Umbilical cord (tissue), 2 donors: ENCODE measurements around the gene NUAK1. TPM values are rescaled to one million over a fixed set of nuclear protein-coding genes. Genes with fewer than 3 reads are reported as not detected.

ENCODE experiments used
- DNase-seq: peaks from one replicate; pipeline ENCODE4 v3.0.0-alpha.2; 2015; ENCODE audit warnings: low spot score
- total RNA-seq: library from RNA; depleted of rRNA; stranded (reverse); fragments of >200 nt; gene quantifications from one replicate; pipeline ENCODE4 v1.2.3, GENCODE V29; 2014; ENCODE audit warnings: low replicate concordance; ENCODE audit not compliant: insufficient read depth

The NUAK1 gene
- total RNA-seq, 1 donor from 2014 or later: 42.4 TPM

- no peak for DNase-seq
These were observed 28.0 kb downstream of the NUAK1 start for GRCh38 chr12:106110626-106111300.

DNA sequence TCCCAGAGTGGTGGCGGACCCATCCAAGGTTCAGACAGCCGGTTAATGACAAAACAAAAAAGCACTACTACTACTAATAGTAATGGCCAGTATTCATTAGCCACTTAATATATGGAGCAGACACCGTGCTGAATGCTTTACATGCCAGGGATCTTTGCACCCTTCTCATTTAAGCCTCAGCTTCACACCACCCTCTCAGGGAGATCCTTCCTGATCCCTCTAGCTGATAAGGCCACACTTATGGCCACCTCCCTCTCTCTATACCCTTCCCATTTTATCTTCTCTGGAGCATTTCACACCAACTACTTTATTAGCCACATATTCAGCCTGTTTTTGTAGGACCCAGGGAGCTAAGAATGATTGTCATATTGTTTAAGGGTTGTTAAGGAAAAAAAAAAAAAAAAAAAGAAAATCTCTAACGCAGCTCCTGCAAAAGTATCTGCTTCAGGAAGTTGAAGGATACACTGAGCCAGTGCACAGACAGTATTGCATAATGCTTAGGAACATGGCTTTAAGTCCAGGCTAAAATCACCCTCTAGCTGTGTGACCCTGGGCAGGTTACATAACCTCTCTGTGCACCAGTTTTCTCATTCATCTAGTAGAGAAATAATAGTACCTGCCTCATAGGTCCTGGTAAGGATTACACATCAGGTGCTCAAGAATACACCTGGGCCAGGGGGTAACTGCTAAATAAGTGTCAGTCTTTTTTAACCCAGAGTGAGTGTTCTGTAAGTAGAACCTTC, 29.4 kb downstream of the NUAK1 start:
- DNase-seq: no peak

DNA sequence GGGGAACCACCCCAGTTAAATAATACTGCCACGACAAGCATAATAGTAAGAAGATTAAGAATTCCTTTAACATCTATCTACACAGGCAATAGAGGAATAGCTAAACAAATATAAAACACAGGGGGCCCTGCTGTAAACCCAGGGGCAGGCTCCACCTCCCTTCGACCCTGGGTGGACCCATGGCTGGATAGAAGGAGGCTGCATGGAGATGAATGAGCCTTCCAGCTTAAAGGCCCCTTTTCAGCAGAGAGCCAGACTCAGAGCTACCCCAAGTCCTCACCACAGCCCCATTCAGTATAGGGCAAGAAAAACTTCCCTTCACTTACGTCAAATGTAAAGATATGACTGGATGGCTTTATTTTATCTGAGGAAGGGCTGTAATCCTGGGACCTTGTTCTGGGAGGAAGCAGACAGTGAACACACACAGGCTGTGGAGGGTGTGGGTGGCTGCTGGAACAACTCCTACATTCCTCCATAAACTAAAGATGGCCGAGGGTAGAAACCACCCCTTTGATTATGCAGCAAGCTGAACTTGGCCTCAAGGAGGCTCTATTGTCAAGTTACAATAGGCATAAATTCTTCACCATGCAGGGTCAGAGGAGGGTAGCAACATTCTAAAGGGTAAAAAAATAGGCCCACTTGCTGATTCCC, 30.4 kb downstream of the NUAK1 start:
- peak; percentile 94 for DNase-seq

DNA sequence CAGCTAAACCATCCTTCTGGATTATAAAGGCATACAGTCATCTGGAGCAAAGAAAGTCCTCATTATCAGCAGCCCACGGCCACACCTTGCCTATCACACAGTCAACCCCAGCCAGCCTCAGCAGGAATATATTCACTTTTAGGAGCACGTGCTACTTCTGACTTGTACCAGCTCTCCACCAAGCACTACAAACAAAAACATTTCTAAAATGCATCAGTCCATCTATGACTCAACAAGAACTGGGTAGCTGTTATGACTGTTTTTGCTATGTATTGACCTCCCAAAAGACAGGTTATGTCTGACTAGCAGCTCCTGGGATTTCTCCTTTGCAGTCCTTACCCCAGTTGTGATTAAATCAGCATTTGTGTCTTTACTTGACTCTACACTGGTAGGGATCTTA, 31.2 kb downstream of the NUAK1 start:
- no peak for DNase-seq

GRCh38 chr12:106106892-106107291, 31.9 kb downstream of the NUAK1 start:
- DNase-seq: peak; percentile 49

DNA sequence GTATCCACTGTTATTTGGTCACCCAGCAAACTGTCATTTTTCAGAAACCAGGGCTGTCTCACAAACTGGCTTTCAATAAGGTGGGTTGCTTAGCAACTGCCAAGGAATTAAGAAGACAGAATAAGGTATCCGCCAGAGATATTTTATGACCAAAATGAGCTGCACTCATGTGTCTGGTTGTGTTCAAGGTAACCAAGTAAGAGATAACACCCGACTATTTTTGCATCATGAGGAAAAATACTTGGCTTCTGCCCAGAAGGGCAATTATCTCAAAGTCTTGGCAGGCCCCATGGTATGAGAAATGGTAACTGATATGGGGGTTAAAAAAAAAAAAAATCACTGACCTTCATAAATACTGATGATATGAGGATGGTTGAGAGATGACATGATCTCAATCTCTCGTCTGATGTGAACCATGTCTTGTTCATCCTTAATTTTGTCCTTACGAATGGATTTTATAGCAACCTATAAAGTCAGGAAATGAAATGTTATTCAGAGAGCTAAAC, 32.6 kb downstream of the NUAK1 start:
- DNase-seq: peak; percentile 57

GRCh38 chr12:106101803-106102202, 37.0 kb downstream of the NUAK1 start:
- no peak for DNase-seq

- no peak for DNase-seq
These were observed 40.0 kb downstream of the NUAK1 start for GRCh38 chr12:106098691-106099200.

- DNase-seq: no peak
These were observed 41.7 kb downstream of the NUAK1 start for GRCh38 chr12:106097011-106097410.

DNA sequence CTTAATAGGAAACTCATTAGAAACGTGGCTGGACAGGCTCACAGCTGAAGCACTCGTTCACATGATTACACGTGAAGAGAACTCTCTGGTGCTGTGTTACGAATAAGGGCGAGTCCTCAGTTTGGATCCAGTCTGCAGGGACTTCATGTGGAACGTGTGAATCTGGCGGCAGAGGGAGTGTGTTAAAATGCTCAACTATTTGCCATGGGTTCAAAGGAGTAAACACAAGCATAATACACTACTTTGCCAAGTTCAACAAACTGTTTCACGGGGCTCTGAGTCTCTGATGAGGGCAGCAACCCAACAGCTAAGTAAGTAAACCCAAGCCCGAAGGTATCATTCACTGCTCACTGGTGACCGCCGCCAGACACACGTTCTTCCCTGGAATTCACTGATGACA, 42.4 kb downstream of the NUAK1 start:
- no peak for DNase-seq

GRCh38 chr12:106094304-106094703, 44.5 kb downstream of the NUAK1 start:
- no peak for DNase-seq

DNA sequence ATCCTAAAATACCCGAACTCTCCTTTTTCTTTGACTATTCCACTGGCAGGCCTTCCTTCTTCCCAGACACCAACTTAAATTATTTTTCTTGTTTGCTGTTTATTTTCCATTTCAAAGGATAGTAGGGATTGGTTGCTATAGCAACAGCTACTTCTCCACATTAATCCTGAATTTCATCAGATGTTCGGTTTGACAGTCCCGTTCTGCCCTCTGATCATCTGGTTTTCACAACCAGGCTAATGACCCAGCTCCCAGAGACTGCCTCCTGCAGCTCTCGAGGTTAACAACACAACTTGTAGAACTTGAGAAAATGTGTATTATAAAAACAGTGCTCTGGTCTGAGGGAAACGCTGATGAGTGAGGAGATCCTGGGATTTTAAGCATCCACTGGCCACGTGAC, 45.5 kb downstream of the NUAK1 start:
- no peak for DNase-seq

DNA sequence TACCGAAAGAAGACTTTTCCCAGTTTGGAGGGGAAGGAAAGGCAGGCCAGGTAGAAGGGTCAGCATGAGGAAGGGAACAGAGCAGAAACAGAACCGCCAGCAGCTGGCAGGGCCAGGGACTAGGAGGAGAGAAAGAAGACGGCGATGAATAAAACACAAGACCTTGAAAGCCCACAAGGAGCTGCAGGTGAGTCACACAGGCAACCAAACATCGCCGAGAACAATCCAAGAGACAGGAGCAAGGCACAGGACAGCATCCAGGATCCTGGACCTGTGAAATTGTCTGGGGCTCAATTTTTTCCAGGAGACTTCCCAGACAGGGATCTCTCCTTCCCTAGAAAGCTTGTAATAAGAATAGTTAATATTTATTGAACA, 47.3 kb downstream of the NUAK1 start:
- no peak for DNase-seq

GRCh38 chr12:106090591-106091445, 47.9 kb downstream of the NUAK1 start:
- peak; percentile 83 for DNase-seq

- DNase-seq: no peak
These were observed 48.8 kb downstream of the NUAK1 start for GRCh38 chr12:106089935-106090334.

DNA sequence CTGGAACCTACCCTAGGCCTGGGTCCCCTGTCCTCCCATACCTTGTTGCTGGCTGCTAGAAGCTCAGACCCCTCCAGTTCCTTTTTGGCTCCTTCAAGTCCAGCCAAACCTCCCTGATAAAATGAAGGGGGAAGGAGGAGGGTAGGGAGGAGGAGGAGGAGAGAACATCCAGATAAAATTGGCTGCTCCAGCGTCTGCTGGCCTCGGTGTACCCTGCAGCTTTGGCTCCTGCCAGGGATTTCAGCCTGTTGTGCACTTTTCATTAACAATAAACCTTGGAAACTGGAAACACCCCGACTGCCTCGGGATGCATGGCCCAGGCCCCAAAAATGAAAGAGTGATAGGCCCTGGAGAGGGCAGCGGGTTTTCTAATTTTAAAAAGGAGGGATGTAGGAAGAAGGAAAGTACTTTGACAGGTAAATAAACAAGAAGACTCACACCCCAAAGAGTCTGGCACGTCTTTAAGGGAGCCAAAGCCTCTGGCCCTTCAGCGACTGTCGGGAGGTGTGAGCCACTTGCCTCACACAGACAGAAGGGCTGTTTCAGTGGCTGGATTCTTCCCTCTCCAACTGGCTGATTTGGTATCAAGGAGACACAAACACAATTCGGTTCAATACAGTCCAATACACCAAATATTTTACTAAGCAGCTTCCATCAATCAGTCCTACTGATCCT, 49.8 kb downstream of the NUAK1 start:
- no peak for DNase-seq

- DNase-seq: no peak
These were observed 50.4 kb downstream of the NUAK1 start for GRCh38 chr12:106088246-106088808.

GRCh38 chr12:106086696-106087095, 52.1 kb downstream of the NUAK1 start:
- no peak for DNase-seq

GRCh38 chr12:106085213-106085612, 53.5 kb downstream of the NUAK1 start:
- DNase-seq: no peak

DNA sequence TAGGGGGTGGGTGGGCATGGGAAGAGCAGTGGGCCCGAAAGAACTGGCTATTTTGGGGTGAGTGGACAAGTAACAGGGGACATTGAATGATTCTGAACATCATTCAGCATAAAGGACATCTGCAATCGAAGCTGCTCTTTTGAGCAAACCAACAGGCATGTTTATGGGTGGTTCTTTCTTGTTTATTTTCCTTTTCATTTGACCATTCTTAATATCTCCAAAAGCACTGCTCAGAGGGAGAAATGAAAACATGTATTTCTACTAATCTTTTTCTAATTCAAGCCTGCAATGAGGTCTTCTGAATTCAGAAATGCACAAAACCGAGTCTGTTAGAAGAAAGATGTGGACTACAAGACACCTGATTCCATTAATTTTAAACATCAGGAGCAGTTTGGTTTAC, 54.0 kb downstream of the NUAK1 start:
- DNase-seq: no peak
